ENCODE results near the gene FHIT.

The FHIT gene

GRCh38 chr3:59850417-59850816 is 1400.8 kb downstream of the FHIT start:
- Histone ChIP-seq H3K4me1 (ENCODE audit: low read length) (no peaks in the 10 kb centered on the region), H3K79me2 (ENCODE audit: low read length) (no peaks in the 10 kb centered on the region), H2AFZ (ENCODE audit: low read depth, low read length) (no peak overlapping the region), H3K36me3 (replicated peaks; ENCODE audit: low read depth, low read length) (no peaks in the 10 kb centered on the region), H3K9me3 (ENCODE audit: insufficient read depth, low read length) (no peaks in the 10 kb centered on the region), H3K27ac (ENCODE audit: low read length) (no peak overlapping the region), H3K4me2 (ENCODE audit: low read length) (no peak overlapping the region), H4K20me1 (ENCODE audit: insufficient read depth, low read length) (no peaks in the 10 kb centered on the region), H3K9ac (ENCODE audit: low read length) (no peak overlapping the region), H3K4me3 (ENCODE audit: low read length) (no peak overlapping the region), H3K27me3 (ENCODE audit: low read depth, low read length) (peaks cover 5% of the 10 kb centered on the region; the same call in 1 of the 2 replicates)
- no peak for TF ChIP-seq CTCF (IDR thresholded peaks at IDR 0.05; ENCODE audit: low read depth, low read length)
- TF ChIP-seq EZH2phosphoT487 (IDR thresholded peaks at IDR 0.05; ENCODE audit: low read depth) = no peak

- Histone ChIP-seq H3K4me1 (ENCODE audit: low read length) (peaks cover 18% of the 10 kb centered on the region), H4K20me1 (ENCODE audit: insufficient read depth, low read length) (peaks cover 4% of the 10 kb centered on the region; the same call in 1 of the 2 replicates), H3K27me3 (ENCODE audit: low read depth, low read length) (peaks cover 42% of the 10 kb centered on the region), H2AFZ (ENCODE audit: low read depth, low read length) (no peak overlapping the region), H3K4me3 (ENCODE audit: low read length) (no peak overlapping the region), H3K9me3 (ENCODE audit: insufficient read depth, low read length) (no peaks in the 10 kb centered on the region), H3K27ac (ENCODE audit: low read length) (no peak overlapping the region), H3K79me2 (ENCODE audit: low read length) (no peaks in the 10 kb centered on the region), H3K36me3 (replicated peaks; ENCODE audit: low read depth, low read length) (no peaks in the 10 kb centered on the region), H3K9ac (ENCODE audit: low read length) (no peak overlapping the region), H3K4me2 (ENCODE audit: low read length) (no peak overlapping the region)
- TF ChIP-seq CTCF (IDR thresholded peaks at IDR 0.05; ENCODE audit: low read depth, low read length) (no peak), EZH2phosphoT487 (IDR thresholded peaks at IDR 0.05; ENCODE audit: low read depth) (no peak)
These were observed 1405.9 kb downstream of the FHIT start for GRCh38 chr3:59845386-59845785.

- Histone ChIP-seq H3K4me1 (ENCODE audit: low read length) (peaks cover 33% of the 10 kb centered on the region), H3K27me3 (ENCODE audit: low read depth, low read length) (peaks cover 44% of the 10 kb centered on the region), H3K27ac (ENCODE audit: low read length) (no peak overlapping the region), H3K36me3 (replicated peaks; ENCODE audit: low read depth, low read length) (no peaks in the 10 kb centered on the region), H3K9me3 (ENCODE audit: insufficient read depth, low read length) (no peaks in the 10 kb centered on the region), H3K4me3 (ENCODE audit: low read length) (no peak overlapping the region), H3K79me2 (ENCODE audit: low read length) (no peaks in the 10 kb centered on the region), H2AFZ (ENCODE audit: low read depth, low read length) (no peak overlapping the region), H3K4me2 (ENCODE audit: low read length) (no peak overlapping the region), H3K9ac (ENCODE audit: low read length) (no peak overlapping the region), H4K20me1 (ENCODE audit: insufficient read depth, low read length) (peaks cover 16% of the 10 kb centered on the region)
- TF ChIP-seq EZH2phosphoT487 (IDR thresholded peaks at IDR 0.05; ENCODE audit: low read depth) (no peak), CTCF (IDR thresholded peaks at IDR 0.05; ENCODE audit: low read depth, low read length) (no peak)
These were observed 1407.4 kb downstream of the FHIT start for GRCh38 chr3:59843821-59844220.

GRCh38 chr3:59839810-59840515 is 1411.3 kb downstream of the FHIT start:
- H3K36me3 ChIP-seq (replicated peaks; ENCODE audit: low read depth, low read length) = no peaks in the 10 kb centered on the region
- peaks cover 24% of the 10 kb centered on the region for H4K20me1 ChIP-seq (ENCODE audit: insufficient read depth, low read length)
- peak overlapping the region; percentile 73 for H3K4me2 ChIP-seq (ENCODE audit: low read length)
- no peak overlapping the region for H2AFZ ChIP-seq (ENCODE audit: low read depth, low read length)
- H3K79me2 ChIP-seq (ENCODE audit: low read length) = no peaks in the 10 kb centered on the region
- peaks cover 37% of the 10 kb centered on the region for H3K4me1 ChIP-seq (ENCODE audit: low read length)
- peak overlapping the region; percentile 68 for H3K27ac ChIP-seq (ENCODE audit: low read length)
- peak overlapping the region; percentile 35 for H3K4me3 ChIP-seq (ENCODE audit: low read length)
- peaks cover 76% of the 10 kb centered on the region for H3K27me3 ChIP-seq (ENCODE audit: low read depth, low read length)
- H3K9me3 ChIP-seq (ENCODE audit: insufficient read depth, low read length) = no peaks in the 10 kb centered on the region
- no peak for TF ChIP-seq CTCF (IDR thresholded peaks at IDR 0.05; ENCODE audit: low read depth, low read length)
- 0 out of 2 replicates have a peak, but pooled peaks have one; percentile 40 for TF ChIP-seq EZH2phosphoT487 (IDR thresholded peaks at IDR 0.05; ENCODE audit: low read depth)
- no peak overlapping the region for H3K9ac ChIP-seq (ENCODE audit: low read length)
